SK-N-SH (cell line): Measurements from ENCODE around the gene UFC1. TPM values are rescaled to one million over a fixed set of nuclear protein-coding genes. Genes with fewer than 3 reads are reported as not detected.

Source experiments
- CTCF ChIA-PET: fragments of 300-600, 350-600 bp; formaldehyde crosslinking; extraction: SDS; loops from one replicate; lab custom pipeline; 2021; lab: Yijun Ruan, JAX
- POLR2A ChIA-PET: fragments of 350-600 bp; sonication (Branson Sonifier 250); formaldehyde crosslinking; extraction: SDS; loops from one replicate; lab custom pipeline; 2020; ENCODE audit warnings: antibody characterized with exemption, inconsistent platforms; lab: Yijun Ruan, JAX
- DNase-seq: peaks from one replicate; pipeline ENCODE4 v3.0.0; 2012
- H2AFZ ChIP-seq: fragments of 200-600 bp; sonication (generic); 2 replicates; pipeline ENCODE4 v1.8.1; 2016; ENCODE audit warnings: antibody characterized with exemption, mild to moderate bottlenecking, low read depth
- H3F3A ChIP-seq: fragments of 200-600 bp; sonication (generic); replicated peaks from 2 replicates; pipeline ENCODE3; 2016; ENCODE audit warnings: antibody characterized with exemption, mild to moderate bottlenecking; ENCODE audit not compliant: insufficient read depth
- H3K27ac ChIP-seq, 2 experiments: fragments of 200-500 bp in 1 of 2; fragments of 200-600 bp in 1 of 2; sonication (Bioruptor generic) in 1 of 2; sonication (generic), shearing (Covaris generic) in 1 of 2; 2 replicates each; pipeline versions ENCODE4 v1.5.1 to v1.6.1; 2014 to 2016; ENCODE audit warnings: low read depth in 2 of 2, inconsistent platforms in 1 of 2, low read length in 1 of 2, mild to moderate bottlenecking in 1 of 2, mixed read lengths in 1 of 2
- H3K27me3 ChIP-seq: fragments of 200-600 bp; sonication (generic), shearing (Covaris generic); 2 replicates; pipeline ENCODE4 v1.6.1; 2016; ENCODE audit warnings: mixed run types; ENCODE audit not compliant: insufficient read depth
- H3K36me3 ChIP-seq, 2 experiments: fragments of 200-500 bp in 1 of 2; fragments of 200-600 bp in 1 of 2; sonication (Bioruptor generic) in 1 of 2; sonication (generic) in 1 of 2; replicated peaks in 1 of 2; 2 replicates each; pipeline versions ENCODE3 to v1.5.1; 2014 to 2016; ENCODE audit warnings: low read length in 1 of 2, mild to moderate bottlenecking in 1 of 2; ENCODE audit not compliant: insufficient read depth in 2 of 2, control insufficient read depth in 1 of 2
- H3K4me1 ChIP-seq, 2 experiments: fragments of 200-500 bp in 1 of 2; fragments of 200-600 bp in 1 of 2; sonication (Bioruptor generic) in 1 of 2; sonication (generic), shearing (Covaris generic) in 1 of 2; 2 replicates each; pipeline versions ENCODE4 v1.5.1 to v1.6.1; 2014 to 2016; ENCODE audit warnings: low read depth in 1 of 2, low read length in 1 of 2, mixed run types in 1 of 2; ENCODE audit not compliant: insufficient read depth in 2 of 2, control insufficient read depth in 1 of 2
- H3K4me2 ChIP-seq: fragments of 200-600 bp; sonication (generic), shearing (Covaris generic); 2 replicates; pipeline ENCODE4 v1.6.1; 2017; ENCODE audit warnings: mixed run types
- H3K4me3 ChIP-seq, 2 experiments: fragments of 200-500 bp in 1 of 2; fragments of 200-600 bp in 1 of 2; sonication (Bioruptor generic) in 1 of 2; sonication (generic), shearing (Covaris generic) in 1 of 2; 2 replicates each; pipeline versions ENCODE4 v1.5.1 to v1.8.1; 2014 to 2016; ENCODE audit warnings: low read depth in 2 of 2, inconsistent platforms in 1 of 2, low read length in 1 of 2, mild to moderate bottlenecking in 1 of 2, mixed read lengths in 1 of 2, moderate library complexity in 1 of 2
- H3K79me2 ChIP-seq: fragments of 200-600 bp; sonication (generic); 2 replicates; pipeline ENCODE4 v1.8.1; 2017; ENCODE audit warnings: mild to moderate bottlenecking; ENCODE audit not compliant: insufficient read depth
- H3K9ac ChIP-seq: fragments of 200-600 bp; sonication (generic); 2 replicates; pipeline ENCODE4 v1.6.1; 2017; ENCODE audit warnings: mixed run types
- H3K9me2 ChIP-seq: fragments of 200-600 bp; sonication (generic); 2 replicates; pipeline ENCODE4 v1.6.1; 2017; ENCODE audit warnings: mixed run types
- H3K9me3 ChIP-seq: fragments of 200-600 bp; sonication (generic); 2 replicates; pipeline ENCODE4 v1.6.1; 2017; ENCODE audit warnings: mixed run types, mild to moderate bottlenecking, moderate library complexity
- H4K20me1 ChIP-seq: fragments of 200-600 bp; sonication (generic); 2 replicates; pipeline ENCODE4 v1.6.1; 2017; ENCODE audit warnings: mild to moderate bottlenecking, mixed run types; ENCODE audit not compliant: insufficient read depth
- NRF1 ChIP-seq: IDR thresholded peaks from 2 replicates; pipeline ENCODE4 v1.6.1; 2012; ENCODE audit warnings: low read depth, mild to moderate bottlenecking, low read length
- RAD21 ChIP-seq: IDR thresholded peaks from 2 replicates; pipeline ENCODE4 v1.6.1; 2012; ENCODE audit warnings: mild to moderate bottlenecking, low read length
- SIN3A ChIP-seq: IDR thresholded peaks from 2 replicates; pipeline ENCODE4 v1.6.1; 2012; ENCODE audit warnings: low read depth, mild to moderate bottlenecking, low read length, moderate library complexity, borderline replicate concordance
- TCF12 ChIP-seq: IDR thresholded peaks from 2 replicates; pipeline ENCODE4 v1.4.0; 2012
- YY1 ChIP-seq: IDR thresholded peaks from 2 replicates; pipeline ENCODE4 v1.4.0; 2012; ENCODE audit warnings: low read depth, mild to moderate bottlenecking
- WGBS: methylation state at CpG from one replicate; pipeline ENCODE4 v1.1.6; 2017; ENCODE audit warnings: low lambda C conversion rate; 5-methylcytosine and 5-hydroxymethylcytosine counted together
- polyA plus RNA-seq, 3 experiments: library from polyadenylated mRNA; depleted of rRNA; stranded (reverse); fragments of >200 nt; gene quantifications; 2 replicates each; pipeline ENCODE4 v1.2.3, GENCODE V29; 2012
- TF ChIP-seq, protein P1 (sequence below): fragments of 200-600 bp; sonication (generic); IDR thresholded peaks from 2 replicates; pipeline ENCODE4 v1.6.1; 2017; ENCODE audit warnings: antibody characterized with exemption, mild to moderate bottlenecking, moderate library complexity
- TF ChIP-seq, protein P2 (sequence below): IDR thresholded peaks from 2 replicates; pipeline ENCODE4; 2012
- TF ChIP-seq, protein P3 (sequence below): fragments of 150-350 bp; IDR thresholded peaks from 2 replicates; pipeline ENCODE4 v1.6.1; 2017; ENCODE audit warnings: antibody characterized with exemption, low read length, low read depth, borderline replicate concordance
- TF ChIP-seq, protein P4 (sequence below): fragments of 150-350 bp; IDR thresholded peaks from 2 replicates; pipeline ENCODE4 v1.6.1; 2016; ENCODE audit warnings: mild to moderate bottlenecking, low read depth, low read length

UFC1 gene
- polyA plus RNA-seq, 1 of the 3 experiments (the other 2 are of a cell fraction) = 150 TPM

DNA sequence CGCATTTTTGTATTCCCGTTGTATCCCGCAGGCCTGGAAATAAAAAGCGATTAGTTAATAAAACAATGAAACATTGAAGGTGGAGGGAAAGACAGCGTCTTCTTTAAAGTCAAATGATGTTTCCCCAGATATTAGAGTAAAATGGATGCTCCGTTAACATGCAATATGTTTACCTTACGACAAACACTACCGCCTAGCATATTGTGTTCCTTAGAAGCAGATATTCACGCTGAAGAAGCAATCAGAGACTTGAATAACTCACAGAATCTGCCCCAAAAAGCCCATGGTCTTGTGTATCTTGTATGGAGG lies 24.1 kb downstream of the UFC1 start:
- Histone ChIP-seq H3K9me3 (no peaks in the 10 kb centered on the region), H3K36me3 (peaks cover 19 to 25% of the 10 kb centered on the region in 2 experiments), H3K4me3 (peak overlapping the region; percentile 73; a peak in 2 of 4 replicates), H3K27ac (peak overlapping the region; percentile 44 to 74; a peak in 3 of 4 replicates)
- CTCF ChIA-PET = interaction anchor here (1.0 to 4.1 kb wide), 3 partner anchors 12 to 16 kb away, joined by 3 to 29 read pairs (median 3); partner anchors contain the start of gene PPOX
- POLR2A ChIA-PET = no interaction called here
- no peak for DNase-seq
- TF ChIP-seq RAD21 = no peak
- TF ChIP-seq, all 33 proteins: peak for 0
- Histone ChIP-seq H3K4me1 (peaks cover 0 to 18% of the 10 kb centered on the region in 2 experiments; a peak in 1 of 4 replicates), H3K9ac (peak overlapping the region; percentile 77; the same call in 1 of the 2 replicates), H3K27me3 (no peaks in the 10 kb centered on the region), H3K79me2 (peaks cover 17% of the 10 kb centered on the region), H2AFZ (peak overlapping the region; percentile 87), H3K4me2 (peak overlapping the region; percentile 98), H3F3A (peaks cover 5% of the 10 kb centered on the region), H3K9me2 (no peaks in the 10 kb centered on the region), H4K20me1 (no peaks in the 10 kb centered on the region)
- WGBS = 83% methylated on average over 9 of the region's 9 CpGs

DNA sequence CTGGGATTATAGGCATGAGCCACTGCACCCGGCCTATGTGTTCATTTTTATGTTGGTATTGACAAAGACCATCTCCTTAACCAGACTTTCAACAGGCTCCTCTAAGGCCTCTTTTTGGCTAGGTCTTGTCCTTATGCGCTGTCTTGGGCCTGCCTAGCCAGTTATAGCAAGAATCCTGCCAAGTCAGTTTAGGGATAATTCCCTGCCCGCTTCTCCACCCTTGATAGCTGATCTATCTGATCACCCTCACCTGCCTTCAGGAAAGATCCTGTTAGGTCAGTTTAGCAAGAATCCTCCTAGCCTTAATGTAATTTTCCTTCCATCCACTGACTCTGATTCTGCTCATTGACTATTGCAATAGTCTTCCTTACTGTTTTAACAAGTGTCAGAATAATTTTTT lies 25.9 kb downstream of the UFC1 start:
- H3K9me2 ChIP-seq = no peaks in the 10 kb centered on the region
- POLR2A ChIA-PET = no interaction called here
- WGBS = 91% methylated on average over 3 of the region's 3 CpGs

DNA sequence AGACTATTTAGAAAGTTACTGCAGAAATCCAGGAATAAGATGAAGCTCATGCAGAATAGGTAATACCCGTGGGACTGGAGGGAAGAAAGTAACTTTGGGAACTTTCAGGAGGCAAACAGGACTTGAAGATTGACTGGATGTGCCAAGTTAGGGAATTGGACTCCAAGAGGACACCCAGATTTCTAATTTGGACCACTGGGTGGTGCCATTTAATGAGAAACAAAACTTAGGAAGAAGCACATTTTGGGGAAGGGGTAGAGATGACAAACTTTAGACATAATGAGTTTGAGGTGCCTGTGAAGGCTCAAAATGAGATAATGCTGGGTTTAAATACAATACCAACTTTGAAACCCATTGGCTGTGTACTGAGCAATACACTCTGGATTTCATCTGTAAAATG lies 26.9 kb downstream of the UFC1 start:
- no peaks in the 10 kb centered on the region for H3K9me2 ChIP-seq
- H3F3A ChIP-seq = peaks cover 10% of the 10 kb centered on the region
- no peaks in the 10 kb centered on the region for H3K27me3 ChIP-seq
- H2AFZ ChIP-seq = no peak overlapping the region
- ChIA-PET CTCF (interaction anchor here (0.7 to 5.6 kb wide), 4 partner anchors 12 to 193 kb away, joined by 3 to 32 read pairs (median 6); partner anchors contain the start of gene PPOX), POLR2A (no interaction called here)
- DNase-seq = no peak
- H4K20me1 ChIP-seq = no peaks in the 10 kb centered on the region
- H3K36me3 ChIP-seq = peaks cover 0 to 2% of the 10 kb centered on the region in 2 experiments
- peak; percentile 38; the same call in 1 of the 2 replicates for TF ChIP-seq RAD21
- TF ChIP-seq, protein P1, sequence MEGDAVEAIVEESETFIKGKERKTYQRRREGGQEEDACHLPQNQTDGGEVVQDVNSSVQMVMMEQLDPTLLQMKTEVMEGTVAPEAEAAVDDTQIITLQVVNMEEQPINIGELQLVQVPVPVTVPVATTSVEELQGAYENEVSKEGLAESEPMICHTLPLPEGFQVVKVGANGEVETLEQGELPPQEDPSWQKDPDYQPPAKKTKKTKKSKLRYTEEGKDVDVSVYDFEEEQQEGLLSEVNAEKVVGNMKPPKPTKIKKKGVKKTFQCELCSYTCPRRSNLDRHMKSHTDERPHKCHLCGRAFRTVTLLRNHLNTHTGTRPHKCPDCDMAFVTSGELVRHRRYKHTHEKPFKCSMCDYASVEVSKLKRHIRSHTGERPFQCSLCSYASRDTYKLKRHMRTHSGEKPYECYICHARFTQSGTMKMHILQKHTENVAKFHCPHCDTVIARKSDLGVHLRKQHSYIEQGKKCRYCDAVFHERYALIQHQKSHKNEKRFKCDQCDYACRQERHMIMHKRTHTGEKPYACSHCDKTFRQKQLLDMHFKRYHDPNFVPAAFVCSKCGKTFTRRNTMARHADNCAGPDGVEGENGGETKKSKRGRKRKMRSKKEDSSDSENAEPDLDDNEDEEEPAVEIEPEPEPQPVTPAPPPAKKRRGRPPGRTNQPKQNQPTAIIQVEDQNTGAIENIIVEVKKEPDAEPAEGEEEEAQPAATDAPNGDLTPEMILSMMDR = peak; percentile 50
- no peak for TF ChIP-seq TCF12
- TF ChIP-seq SIN3A = no peak
- no peak for TF ChIP-seq NRF1
- no peak for TF ChIP-seq YY1
- TF ChIP-seq, protein P2, sequence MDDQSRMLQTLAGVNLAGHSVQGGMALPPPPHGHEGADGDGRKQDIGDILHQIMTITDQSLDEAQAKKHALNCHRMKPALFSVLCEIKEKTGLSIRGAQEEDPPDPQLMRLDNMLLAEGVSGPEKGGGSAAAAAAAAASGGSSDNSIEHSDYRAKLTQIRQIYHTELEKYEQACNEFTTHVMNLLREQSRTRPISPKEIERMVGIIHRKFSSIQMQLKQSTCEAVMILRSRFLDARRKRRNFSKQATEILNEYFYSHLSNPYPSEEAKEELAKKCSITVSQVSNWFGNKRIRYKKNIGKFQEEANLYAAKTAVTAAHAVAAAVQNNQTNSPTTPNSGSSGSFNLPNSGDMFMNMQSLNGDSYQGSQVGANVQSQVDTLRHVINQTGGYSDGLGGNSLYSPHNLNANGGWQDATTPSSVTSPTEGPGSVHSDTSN = no peak
- TF ChIP-seq, all 33 proteins: peak for 2
- Histone ChIP-seq H3K79me2 (peaks cover 16% of the 10 kb centered on the region), H3K9me3 (no peaks in the 10 kb centered on the region), H3K27ac (no peak overlapping the region), H3K9ac (no peak overlapping the region), H3K4me3 (no peak overlapping the region), H3K4me2 (no peak overlapping the region), H3K4me1 (peaks cover 0 to 21% of the 10 kb centered on the region in 2 experiments; a peak in 2 of 4 replicates)
- WGBS = 23% methylated on average over 1 of the region's 1 CpG

More for the DNA sequence above, 25.9 kb downstream of the UFC1 start:
- no peak overlapping the region for H2AFZ ChIP-seq
- no peak overlapping the region for H3K27ac ChIP-seq
- peaks cover 17% of the 10 kb centered on the region for H3K79me2 ChIP-seq
- H3F3A ChIP-seq = peaks cover 10% of the 10 kb centered on the region
- H3K36me3 ChIP-seq = peaks cover 6 to 11% of the 10 kb centered on the region in 2 experiments
- no peaks in the 10 kb centered on the region for H3K9me3 ChIP-seq
- no peaks in the 10 kb centered on the region for H4K20me1 ChIP-seq
- peaks cover 0 to 18% of the 10 kb centered on the region in 2 experiments; a peak in 1 of 4 replicates for H3K4me1 ChIP-seq
- H3K9ac ChIP-seq = no peak overlapping the region
- CTCF ChIA-PET = interaction anchor here (0.9 to 5.6 kb wide), 3 partner anchors 13 to 202 kb away, joined by 3 to 32 read pairs (median 5); no protein-coding TSS in a partner anchor
- no peaks in the 10 kb centered on the region for H3K27me3 ChIP-seq
- DNase-seq = no peak
- H3K4me2 ChIP-seq = no peak overlapping the region
- no peak overlapping the region for H3K4me3 ChIP-seq
- TF ChIP-seq, protein P3, sequence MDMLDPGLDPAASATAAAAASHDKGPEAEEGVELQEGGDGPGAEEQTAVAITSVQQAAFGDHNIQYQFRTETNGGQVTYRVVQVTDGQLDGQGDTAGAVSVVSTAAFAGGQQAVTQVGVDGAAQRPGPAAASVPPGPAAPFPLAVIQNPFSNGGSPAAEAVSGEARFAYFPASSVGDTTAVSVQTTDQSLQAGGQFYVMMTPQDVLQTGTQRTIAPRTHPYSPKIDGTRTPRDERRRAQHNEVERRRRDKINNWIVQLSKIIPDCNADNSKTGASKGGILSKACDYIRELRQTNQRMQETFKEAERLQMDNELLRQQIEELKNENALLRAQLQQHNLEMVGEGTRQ = no peak
- TF ChIP-seq, protein P4, sequence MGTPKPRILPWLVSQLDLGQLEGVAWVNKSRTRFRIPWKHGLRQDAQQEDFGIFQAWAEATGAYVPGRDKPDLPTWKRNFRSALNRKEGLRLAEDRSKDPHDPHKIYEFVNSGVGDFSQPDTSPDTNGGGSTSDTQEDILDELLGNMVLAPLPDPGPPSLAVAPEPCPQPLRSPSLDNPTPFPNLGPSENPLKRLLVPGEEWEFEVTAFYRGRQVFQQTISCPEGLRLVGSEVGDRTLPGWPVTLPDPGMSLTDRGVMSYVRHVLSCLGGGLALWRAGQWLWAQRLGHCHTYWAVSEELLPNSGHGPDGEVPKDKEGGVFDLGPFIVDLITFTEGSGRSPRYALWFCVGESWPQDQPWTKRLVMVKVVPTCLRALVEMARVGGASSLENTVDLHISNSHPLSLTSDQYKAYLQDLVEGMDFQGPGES = no peak
